Fibroblast of pulmonary artery (primary cell): ENCODE results near the gene BCR.
A peak's percentile ranks its signal among the peaks of the same experiment; 100 is the strongest.

ENCODE experiments used
- DNase-seq: peaks from one replicate; pipeline ENCODE4 v3.0.0-alpha.2; 2010; ENCODE audit warnings: low read depth
- H3K4me3 ChIP-seq: replicated peaks from 2 replicates; pipeline ENCODE4 v1.5.1; 2011; ENCODE audit warnings: low read depth, mild to moderate bottlenecking, control low read depth, low read length, moderate library complexity
- CTCF ChIP-seq: IDR thresholded peaks from 2 replicates; pipeline ENCODE4 v1.5.1; 2011; ENCODE audit warnings: mild to moderate bottlenecking, control low read depth, low read length, inconsistent platforms; ENCODE audit errors: missing control alignments

Gene BCR

GRCh38 chr22:23218053-23218866 lies 38.0 kb downstream of the BCR start:
- no peak overlapping the region for H3K4me3 ChIP-seq

GRCh38 chr22:23218867-23219251 lies 38.5 kb downstream of the BCR start:
- no peak overlapping the region for H3K4me3 ChIP-seq
- no peak for TF ChIP-seq CTCF
- peak; percentile 40 for DNase-seq

More at GRCh38 chr22:23218053-23218866, 38.0 kb downstream of the BCR start:
- DNase-seq = no peak
- TF ChIP-seq CTCF = no peak

GRCh38 chr22:23219317-23219716 lies 39.0 kb downstream of the BCR start:
- DNase-seq = no peak
- no peak overlapping the region for H3K4me3 ChIP-seq
- TF ChIP-seq CTCF = no peak

GRCh38 chr22:23219822-23220484 lies 39.6 kb downstream of the BCR start:
- peak; percentile 40 for DNase-seq
- no peak overlapping the region for H3K4me3 ChIP-seq
- no peak for TF ChIP-seq CTCF

GRCh38 chr22:23220485-23221350 lies 40.4 kb downstream of the BCR start:
- DNase-seq = peak; percentile 79
- H3K4me3 ChIP-seq = no peak overlapping the region
- TF ChIP-seq CTCF = no peak

- TF ChIP-seq CTCF = no peak
- H3K4me3 ChIP-seq = no peak overlapping the region
- DNase-seq = no peak
These were observed 41.1 kb downstream of the BCR start for GRCh38 chr22:23221351-23221804.
